Stimulated activated effector memory CD8-positive, alpha-beta T cell treated with anti-CD3 and anti-CD28 coated beads, Interleukin-12 subunit alpha, Interleukin-12 subunit beta, amount 100 ng/mL, for 72 hours (primary cell): Measurements from ENCODE around the gene TWF1.
A peak's percentile ranks its signal among the peaks of the same experiment; 100 is the strongest.

ENCODE experiments used
- ATAC-seq: fragments of 150-1000 bp; cut with Tn5 transposase; 2 replicates; pipeline ENCODE4 v1.10.0; 2021
- DNase-seq, 2 donors: peaks; one replicate each; pipeline ENCODE4 v3.0.0; 2021 to 2022; ENCODE audit warnings: low spot score in 2 of 2
- H3K27ac Mint-ChIP-seq: one replicate; pipeline ENCODE4 v1.8.0; 2022; ENCODE audit warnings: mild to moderate bottlenecking, mixed read lengths
- H3K36me3 Mint-ChIP-seq: one replicate; pipeline ENCODE4 v1.8.0; 2022; ENCODE audit warnings: mild to moderate bottlenecking, mixed read lengths
- H3K4me1 Mint-ChIP-seq: one replicate; pipeline ENCODE4 v1.8.0; 2022; ENCODE audit warnings: mixed read lengths
- H3K4me3 Mint-ChIP-seq: one replicate; pipeline ENCODE4 v1.8.0; 2022; ENCODE audit warnings: mild to moderate bottlenecking, mixed read lengths
- H3K9me3 Mint-ChIP-seq: one replicate; pipeline ENCODE4 v1.8.0; 2022; ENCODE audit warnings: mixed read lengths

The TWF1 gene

GRCh38 chr12:43824207-43824775, 18.2 kb upstream of the TWF1 start:
- Mint-ChIP-seq H3K4me3 (no peak overlapping the region), H3K9me3 (no peaks in the 10 kb centered on the region), H3K36me3 (no peaks in the 10 kb centered on the region), H3K27ac (no peak overlapping the region), H3K4me1 (no peaks in the 10 kb centered on the region)
- no peak for DNase-seq
- no peak for ATAC-seq

GRCh38 chr12:43816168-43816567, 10.1 kb upstream of the TWF1 start:
- Mint-ChIP-seq H3K36me3 (peaks cover 7% of the 10 kb centered on the region), H3K4me3 (no peak overlapping the region), H3K9me3 (no peaks in the 10 kb centered on the region), H3K27ac (peak overlapping the region; percentile 4), H3K4me1 (peaks cover 16% of the 10 kb centered on the region)
- DNase-seq (no peak), ATAC-seq (peak; percentile 96)

- peaks cover 7% of the 10 kb centered on the region for H3K36me3 Mint-ChIP-seq
- peaks cover 16% of the 10 kb centered on the region for H3K4me1 Mint-ChIP-seq
These were observed 9.3 kb upstream of the TWF1 start for GRCh38 chr12:43815416-43815815.

GRCh38 chr12:43812926-43813325, 6.8 kb upstream of the TWF1 start:
- Mint-ChIP-seq H3K36me3 (peaks cover 13% of the 10 kb centered on the region), H3K27ac (no peak overlapping the region), H3K9me3 (no peaks in the 10 kb centered on the region), H3K4me1 (peaks cover 16% of the 10 kb centered on the region), H3K4me3 (no peak overlapping the region)
- no peak for DNase-seq
- no peak for ATAC-seq

More at GRCh38 chr12:43815416-43815815, 9.3 kb upstream of the TWF1 start:
- Mint-ChIP-seq H3K27ac (no peak overlapping the region), H3K9me3 (no peaks in the 10 kb centered on the region), H3K4me3 (no peak overlapping the region)
- DNase-seq: no peak
- no peak for ATAC-seq

GRCh38 chr12:43812057-43812456, 5.9 kb upstream of the TWF1 start:
- DNase-seq (no peak), ATAC-seq (no peak)
- Mint-ChIP-seq H3K9me3 (no peaks in the 10 kb centered on the region), H3K4me1 (peaks cover 16% of the 10 kb centered on the region), H3K36me3 (peaks cover 13% of the 10 kb centered on the region), H3K4me3 (no peak overlapping the region), H3K27ac (no peak overlapping the region)

- H3K9me3 Mint-ChIP-seq: no peaks in the 10 kb centered on the region
- no peak for DNase-seq
- peak overlapping the region; percentile 99 for H3K27ac Mint-ChIP-seq
- H3K36me3 Mint-ChIP-seq: peaks cover 43% of the 10 kb centered on the region
- H3K4me3 Mint-ChIP-seq: peak overlapping the region; percentile 94
- no peak for ATAC-seq
- peaks cover 6% of the 10 kb centered on the region for H3K4me1 Mint-ChIP-seq
These were observed 1.3 kb upstream of the TWF1 start for GRCh38 chr12:43807386-43807785.

- Mint-ChIP-seq H3K4me3 (peak overlapping the region; percentile 94), H3K9me3 (no peaks in the 10 kb centered on the region), H3K27ac (peak overlapping the region; percentile 99), H3K36me3 (peaks cover 50% of the 10 kb centered on the region), H3K4me1 (peaks cover 6% of the 10 kb centered on the region)
- ATAC-seq (no peak), DNase-seq (no peak)
These were observed 588 bp upstream of the TWF1 start for GRCh38 chr12:43806737-43807072.

- Mint-ChIP-seq H3K9me3 (no peaks in the 10 kb centered on the region), H3K4me3 (peak overlapping the region; percentile 94), H3K27ac (peak overlapping the region; percentile 99), H3K4me1 (peaks cover 6% of the 10 kb centered on the region), H3K36me3 (peaks cover 64% of the 10 kb centered on the region)
- DNase-seq: no peak
- ATAC-seq: no peak
These were observed 813 bp downstream of the TWF1 start for GRCh38 chr12:43805149-43805859.

- ATAC-seq: no peak
These were observed 8.4 kb downstream of the TWF1 start for GRCh38 chr12:43797561-43798217.

GRCh38 chr12:43795716-43796280, 10.3 kb downstream of the TWF1 start:
- Mint-ChIP-seq H3K27ac (no peak overlapping the region), H3K9me3 (no peaks in the 10 kb centered on the region), H3K36me3 (peaks cover 70% of the 10 kb centered on the region), H3K4me1 (no peaks in the 10 kb centered on the region), H3K4me3 (no peak overlapping the region)
- no peak for ATAC-seq
- no peak for DNase-seq

More at GRCh38 chr12:43797561-43798217, 8.4 kb downstream of the TWF1 start:
- Mint-ChIP-seq H3K36me3 (peaks cover 89% of the 10 kb centered on the region), H3K9me3 (no peaks in the 10 kb centered on the region), H3K27ac (no peak overlapping the region), H3K4me3 (no peak overlapping the region), H3K4me1 (no peaks in the 10 kb centered on the region)
- no peak for DNase-seq

GRCh38 chr12:43789941-43790340, 16.2 kb downstream of the TWF1 start:
- no peak overlapping the region for H3K27ac Mint-ChIP-seq
- H3K4me1 Mint-ChIP-seq: no peaks in the 10 kb centered on the region
- peaks cover 51% of the 10 kb centered on the region for H3K36me3 Mint-ChIP-seq
- DNase-seq: no peak
- ATAC-seq: no peak
- no peak overlapping the region for H3K4me3 Mint-ChIP-seq
- H3K9me3 Mint-ChIP-seq: no peaks in the 10 kb centered on the region

GRCh38 chr12:43786899-43787693, 19.0 kb downstream of the TWF1 start:
- H3K36me3 Mint-ChIP-seq: peaks cover 57% of the 10 kb centered on the region
- no peaks in the 10 kb centered on the region for H3K4me1 Mint-ChIP-seq
- H3K27ac Mint-ChIP-seq: no peak overlapping the region
- no peaks in the 10 kb centered on the region for H3K9me3 Mint-ChIP-seq
- no peak overlapping the region for H3K4me3 Mint-ChIP-seq
- no peak for ATAC-seq
- DNase-seq: no peak

GRCh38 chr12:43776498-43776897, 29.6 kb downstream of the TWF1 start:
- Mint-ChIP-seq H3K27ac (no peak overlapping the region), H3K9me3 (no peaks in the 10 kb centered on the region), H3K4me1 (no peaks in the 10 kb centered on the region), H3K36me3 (no peaks in the 10 kb centered on the region), H3K4me3 (no peak overlapping the region)
- peak; percentile 69 for ATAC-seq
- DNase-seq: no peak

GRCh38 chr12:43766291-43766690, 39.8 kb downstream of the TWF1 start:
- Mint-ChIP-seq H3K4me3 (no peak overlapping the region), H3K36me3 (no peaks in the 10 kb centered on the region), H3K4me1 (peaks cover 16% of the 10 kb centered on the region), H3K27ac (no peak overlapping the region), H3K9me3 (no peaks in the 10 kb centered on the region)
- DNase-seq (no peak), ATAC-seq (no peak)

- Mint-ChIP-seq H3K36me3 (peaks cover 8% of the 10 kb centered on the region), H3K4me1 (peaks cover 28% of the 10 kb centered on the region), H3K9me3 (no peaks in the 10 kb centered on the region), H3K4me3 (no peak overlapping the region), H3K27ac (no peak overlapping the region)
- no peak for ATAC-seq
- no peak for DNase-seq
These were observed 41.6 kb downstream of the TWF1 start for GRCh38 chr12:43764528-43764927.
